ENCODE results near the gene NPIPB4.
"Not testable (repeated sequence)": the region's sequence is repeated elsewhere in the genome, so short reads cannot be mapped to it uniquely, and the experiment has no call there.

DNA sequence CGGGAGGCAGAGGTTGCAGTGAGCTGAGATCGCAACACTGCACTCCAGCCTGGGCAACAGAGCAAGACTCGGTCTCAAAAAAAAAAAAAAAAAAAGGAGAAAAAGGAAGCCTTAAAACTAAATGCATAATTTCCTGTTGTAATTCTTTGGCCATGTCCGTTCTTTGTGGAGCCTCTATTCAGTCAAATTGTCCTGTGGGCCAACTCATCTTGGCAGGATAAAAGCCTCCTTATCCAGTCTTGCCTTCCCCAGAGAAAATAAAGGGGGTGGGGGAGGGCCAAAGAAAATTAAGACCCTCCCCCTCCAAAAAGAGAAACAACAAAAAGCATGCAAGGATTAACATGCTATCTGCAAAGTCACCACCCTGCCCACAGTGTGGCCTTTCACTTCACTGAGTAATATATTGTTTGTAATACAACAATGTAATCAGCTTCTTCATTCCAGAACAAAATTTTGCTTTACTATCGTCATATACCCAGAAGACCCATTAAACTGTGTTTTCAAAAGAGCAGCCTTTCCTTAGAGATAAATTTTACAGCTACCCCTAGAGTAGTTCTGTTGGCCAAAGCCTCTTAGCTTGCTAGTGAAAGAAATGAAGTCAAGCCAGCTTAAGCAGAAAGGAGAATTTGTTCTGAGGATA lies 31.4 kb downstream of the NPIPB4 start:
- not testable (repeated sequence) for TF ChIP-seq POLR2A (IDR thresholded peaks at IDR 0.05)
- TF ChIP-seq, protein P1, sequence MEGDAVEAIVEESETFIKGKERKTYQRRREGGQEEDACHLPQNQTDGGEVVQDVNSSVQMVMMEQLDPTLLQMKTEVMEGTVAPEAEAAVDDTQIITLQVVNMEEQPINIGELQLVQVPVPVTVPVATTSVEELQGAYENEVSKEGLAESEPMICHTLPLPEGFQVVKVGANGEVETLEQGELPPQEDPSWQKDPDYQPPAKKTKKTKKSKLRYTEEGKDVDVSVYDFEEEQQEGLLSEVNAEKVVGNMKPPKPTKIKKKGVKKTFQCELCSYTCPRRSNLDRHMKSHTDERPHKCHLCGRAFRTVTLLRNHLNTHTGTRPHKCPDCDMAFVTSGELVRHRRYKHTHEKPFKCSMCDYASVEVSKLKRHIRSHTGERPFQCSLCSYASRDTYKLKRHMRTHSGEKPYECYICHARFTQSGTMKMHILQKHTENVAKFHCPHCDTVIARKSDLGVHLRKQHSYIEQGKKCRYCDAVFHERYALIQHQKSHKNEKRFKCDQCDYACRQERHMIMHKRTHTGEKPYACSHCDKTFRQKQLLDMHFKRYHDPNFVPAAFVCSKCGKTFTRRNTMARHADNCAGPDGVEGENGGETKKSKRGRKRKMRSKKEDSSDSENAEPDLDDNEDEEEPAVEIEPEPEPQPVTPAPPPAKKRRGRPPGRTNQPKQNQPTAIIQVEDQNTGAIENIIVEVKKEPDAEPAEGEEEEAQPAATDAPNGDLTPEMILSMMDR (IDR thresholded peaks at IDR 0.05): not testable (repeated sequence)

Data from heart left ventricle (tissue), 13 donors.